GM19438 (cell line): ENCODE measurements around the gene ACSS2.
"Not testable (repeated sequence)": the region's sequence is repeated elsewhere in the genome, so short reads cannot be mapped to it uniquely, and the experiment has no call there.

Experiments used
- ATAC-seq: cut with Tn5 transposase; IDR thresholded peaks from one replicate; pipeline ENCODE4 v1.9.1; 2021; ENCODE audit warnings: low read depth; ENCODE audit not compliant: unreplicated experiment

The ACSS2 gene

DNA sequence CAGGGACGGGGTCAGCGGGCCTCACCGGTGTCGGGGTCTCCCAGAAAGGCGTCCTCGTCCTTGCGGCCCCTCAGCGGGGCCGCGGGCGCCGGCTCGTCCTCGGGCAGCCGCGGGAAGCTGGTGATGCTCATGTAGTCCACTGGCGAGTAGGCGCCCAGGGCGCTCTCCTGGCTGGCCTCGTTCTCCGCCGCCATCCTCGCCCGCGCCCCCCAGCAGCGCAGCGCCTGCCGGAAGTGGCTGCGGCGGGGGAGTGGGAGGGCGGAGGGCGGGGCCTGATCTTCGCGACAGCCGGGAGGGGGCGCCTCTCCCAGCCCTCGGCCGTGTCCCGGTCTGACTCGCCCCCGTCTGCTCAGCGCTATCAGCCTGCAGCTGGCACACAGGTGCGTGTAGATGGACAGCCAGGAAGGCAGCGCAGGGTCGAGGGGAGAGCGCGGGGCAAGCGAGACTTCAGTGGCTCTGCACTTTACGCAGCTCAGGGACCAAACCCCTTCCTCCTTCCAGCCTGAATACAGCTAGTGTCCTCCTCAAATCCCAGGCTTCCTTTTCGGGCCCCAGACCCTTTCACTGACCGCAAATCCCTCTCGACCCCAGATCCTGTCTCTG is 3.7 kb upstream of the ACSS2 start, which contains the start of gene GGT7:
TSS of gene GGT7 (minus strand) at position 235 of the 603 bp plus-strand sequence. CDS start at position 194, 41 bp downstream.
- ATAC-seq: no peak

DNA sequence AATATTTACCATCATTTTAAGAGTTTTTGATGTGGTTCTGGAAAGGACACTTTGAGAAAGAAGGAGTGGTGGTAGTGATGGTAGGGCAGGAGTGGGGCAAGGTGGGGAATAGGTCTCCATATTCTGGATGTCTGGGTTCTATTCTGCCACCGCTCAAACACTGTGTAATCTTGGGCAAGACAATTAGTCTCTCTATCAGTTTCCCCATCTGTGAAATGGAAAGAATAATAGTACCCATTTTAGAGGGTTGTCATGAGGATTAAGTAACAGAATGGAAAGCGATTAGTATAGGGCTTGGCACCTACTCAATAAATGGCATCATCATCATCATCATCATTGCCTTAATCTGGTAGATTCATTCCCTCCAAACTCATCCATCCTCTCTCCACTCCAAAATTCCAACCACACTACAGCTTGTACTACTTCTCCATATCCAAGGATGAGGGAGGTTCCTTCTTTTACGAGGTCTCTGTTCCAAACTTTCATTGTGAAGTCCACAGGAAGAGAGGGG is 2.8 kb upstream of the ACSS2 start:
- ATAC-seq: no peak

DNA sequence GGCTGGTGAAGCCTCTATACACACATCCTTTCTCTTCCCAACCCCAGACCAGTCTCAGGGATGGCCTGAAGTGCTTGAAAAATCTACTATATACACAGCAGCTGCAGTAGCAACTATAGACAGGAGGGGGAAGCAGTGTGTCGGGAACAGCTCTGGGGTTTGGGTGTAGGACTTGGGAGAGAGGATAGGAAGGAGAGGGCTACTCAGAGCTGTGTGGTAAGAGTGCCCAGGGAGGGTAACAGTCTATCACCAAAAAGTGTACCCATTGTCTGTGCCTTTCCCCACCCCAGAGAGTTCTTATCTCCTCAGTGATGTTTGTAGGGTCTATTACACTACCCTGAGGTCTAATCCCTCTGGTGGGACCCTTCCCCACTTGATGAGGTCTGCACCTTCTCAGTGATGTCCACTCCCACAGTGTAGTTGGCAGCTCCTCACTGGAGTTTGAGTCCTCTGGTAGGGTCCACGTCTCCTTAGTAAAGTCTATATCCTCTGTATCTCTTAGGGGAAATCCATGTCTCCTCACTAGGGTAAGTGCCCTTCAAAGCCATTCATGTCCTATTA is 2.2 kb upstream of the ACSS2 start:
- ATAC-seq: no peak

DNA sequence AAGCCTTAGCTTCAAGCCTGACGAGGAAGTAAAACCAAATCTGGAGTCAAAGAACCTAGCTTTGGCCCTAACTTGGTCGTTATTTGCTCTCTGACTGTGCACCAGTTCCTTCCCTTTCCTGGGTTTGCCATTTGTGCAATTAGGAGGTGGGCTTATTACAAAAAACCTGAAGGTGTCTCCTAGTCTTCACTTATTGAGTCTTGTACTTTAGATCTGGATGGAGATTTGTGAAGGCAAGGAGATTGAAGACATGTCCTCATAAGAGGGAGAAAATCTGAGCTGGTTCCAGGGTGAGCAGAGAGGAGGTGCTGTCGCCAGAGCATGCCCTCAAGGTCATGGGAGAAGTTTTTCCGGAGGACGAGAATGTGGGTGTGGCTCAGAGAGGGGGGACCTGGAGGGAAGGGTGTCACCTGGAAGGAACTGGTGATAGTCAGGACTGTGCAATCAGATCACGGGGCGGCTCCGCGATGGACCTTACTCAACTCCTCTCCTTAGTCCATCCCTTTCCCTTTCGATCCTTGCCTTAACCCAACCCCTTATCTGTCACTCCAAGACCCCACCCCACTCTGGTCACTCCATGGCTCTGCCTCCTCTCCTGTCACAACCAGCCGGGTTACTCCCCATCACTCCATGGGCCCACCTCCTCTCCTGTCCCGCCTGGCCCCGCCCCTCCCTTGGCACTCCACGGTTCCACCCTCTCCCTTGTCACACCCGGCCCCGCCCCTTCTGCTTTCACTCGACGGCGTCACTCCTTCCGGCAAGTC is 588 bp upstream of the ACSS2 start:
- ATAC-seq: peak; percentile 58

DNA sequence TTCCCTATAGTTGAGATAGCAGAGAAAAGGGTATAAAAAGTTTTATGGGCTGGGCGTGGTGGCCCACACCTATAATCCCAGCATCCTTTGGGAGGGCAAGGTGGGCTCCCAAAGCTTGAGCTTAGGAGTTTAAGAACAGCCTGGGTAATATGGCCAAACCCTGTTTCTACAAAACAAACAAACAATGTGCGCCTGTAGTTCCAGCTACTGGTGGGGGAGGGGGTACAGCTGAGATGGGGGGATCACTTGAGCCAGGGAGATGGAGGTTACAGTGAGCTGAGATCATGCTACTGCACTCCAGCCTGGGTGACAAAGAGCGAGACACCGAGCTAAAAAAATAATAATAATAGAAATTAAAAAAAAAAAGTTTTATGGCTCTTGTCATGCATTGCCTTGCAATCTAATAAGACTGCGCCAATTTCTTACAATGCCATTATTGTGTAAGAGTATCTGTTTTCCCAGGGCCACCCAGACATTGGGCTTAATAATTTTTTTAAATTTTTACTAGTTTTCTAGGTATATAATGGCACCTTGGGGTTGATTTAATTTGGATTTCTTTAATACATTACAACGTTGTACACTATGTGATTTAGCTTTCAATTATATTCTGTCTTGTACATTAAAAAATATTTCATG is 3.9 kb downstream of the ACSS2 start:
- ATAC-seq: no peak

DNA sequence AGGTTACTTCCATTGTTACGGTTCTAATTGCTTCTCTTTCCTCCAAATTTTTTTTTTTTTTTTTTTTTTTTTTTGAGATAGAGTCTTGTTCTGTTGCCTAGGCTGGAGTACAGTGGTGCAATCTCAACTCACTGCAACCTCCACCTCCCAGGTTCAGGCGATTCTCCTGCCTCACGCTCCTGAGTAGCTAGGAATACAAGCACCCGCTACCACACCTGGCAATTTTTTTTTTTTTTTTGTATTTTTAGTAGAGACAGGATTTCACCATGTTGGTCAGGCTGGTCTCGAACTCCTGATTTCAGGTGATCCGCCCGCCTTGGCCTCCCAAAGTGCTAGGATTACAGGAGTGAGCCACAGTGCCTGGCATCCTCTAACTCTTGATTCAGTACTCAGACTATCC is 4.6 kb downstream of the ACSS2 start:
- ATAC-seq: not testable (repeated sequence)

DNA sequence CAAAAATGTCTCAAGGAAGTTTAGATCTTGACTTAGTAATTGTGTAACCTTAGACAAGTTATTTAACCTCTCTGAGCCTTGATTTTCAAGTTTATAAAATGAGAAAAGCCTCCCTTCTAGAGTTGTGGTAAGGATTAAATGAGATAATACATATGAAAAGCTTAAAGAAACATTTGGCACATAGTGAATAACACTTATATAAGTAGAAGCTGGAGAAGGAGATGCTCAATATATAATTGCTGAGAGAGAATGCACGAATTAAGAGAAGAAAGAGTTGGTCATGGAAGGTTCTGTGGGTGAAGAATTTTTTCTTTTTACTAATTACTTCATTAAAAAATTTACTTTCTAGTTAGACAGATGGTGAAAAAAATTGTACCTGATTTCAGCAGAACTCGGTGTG is 5.3 kb downstream of the ACSS2 start:
- no peak for ATAC-seq

DNA sequence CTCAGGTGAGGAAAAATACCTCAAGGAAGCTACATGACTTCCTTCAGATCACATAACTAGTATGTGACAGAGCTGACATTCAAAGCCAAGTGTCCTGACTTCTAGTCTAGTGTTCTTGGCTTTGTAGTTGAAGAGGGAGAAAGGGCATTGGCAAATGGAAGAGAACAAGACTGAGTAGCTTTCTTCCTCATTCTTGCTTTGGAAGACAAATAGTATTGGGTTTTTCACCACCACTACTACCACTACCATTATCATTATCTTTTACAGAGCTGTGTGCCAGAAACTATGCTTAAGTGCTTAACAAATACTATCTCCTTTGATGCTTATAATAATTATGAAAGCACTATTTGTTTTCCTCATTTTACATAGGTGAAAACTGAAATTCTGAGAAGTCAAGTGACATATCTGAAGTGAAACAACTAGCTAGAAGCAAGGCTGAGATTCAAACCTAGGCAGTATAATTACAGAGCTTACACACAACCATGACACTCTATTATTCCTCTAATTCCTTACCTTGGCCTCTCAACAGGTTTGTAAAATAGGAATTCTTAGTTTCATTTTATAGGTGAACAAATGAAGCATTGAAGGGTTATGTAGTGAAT is 6.8 kb downstream of the ACSS2 start:
- ATAC-seq: no peak

DNA sequence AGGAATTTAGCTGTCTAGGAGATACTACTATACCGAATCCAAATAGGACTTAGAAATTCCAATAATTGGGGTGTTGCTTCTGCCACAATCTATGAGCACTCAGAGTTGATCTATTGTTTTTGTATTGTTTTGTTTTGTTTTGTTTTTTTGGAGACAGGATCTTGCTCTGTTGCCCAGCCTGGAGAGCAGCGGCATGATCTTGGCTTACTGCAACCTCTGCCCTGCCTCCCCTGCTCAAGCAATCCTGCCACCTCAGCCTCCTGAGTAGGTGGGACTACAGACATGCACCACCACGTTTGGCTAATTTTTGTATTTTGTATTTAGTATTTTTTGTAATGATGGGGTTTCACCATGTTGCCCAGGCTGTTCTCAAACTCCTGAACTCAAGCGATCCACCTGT is 7.4 kb downstream of the ACSS2 start:
- no peak for ATAC-seq

DNA sequence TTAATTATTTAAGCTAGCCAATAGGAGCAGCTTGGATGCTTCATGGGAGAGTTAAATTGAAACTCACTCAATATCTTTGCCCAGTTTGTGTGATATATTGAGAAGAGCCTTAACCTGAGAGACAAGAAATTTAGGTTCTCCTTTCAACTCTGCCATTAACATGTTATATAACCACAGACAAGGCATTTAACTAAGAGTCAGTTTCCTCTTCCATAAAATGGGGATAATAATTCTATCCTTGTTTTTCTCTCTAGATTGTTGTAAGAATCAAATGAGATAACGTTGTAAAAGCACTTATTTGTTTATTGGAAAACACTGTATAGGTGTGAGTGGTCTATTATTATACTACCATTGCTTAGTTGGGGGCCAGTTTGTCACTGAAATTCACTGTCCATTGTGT is 7.8 kb downstream of the ACSS2 start:
- ATAC-seq: no peak

DNA sequence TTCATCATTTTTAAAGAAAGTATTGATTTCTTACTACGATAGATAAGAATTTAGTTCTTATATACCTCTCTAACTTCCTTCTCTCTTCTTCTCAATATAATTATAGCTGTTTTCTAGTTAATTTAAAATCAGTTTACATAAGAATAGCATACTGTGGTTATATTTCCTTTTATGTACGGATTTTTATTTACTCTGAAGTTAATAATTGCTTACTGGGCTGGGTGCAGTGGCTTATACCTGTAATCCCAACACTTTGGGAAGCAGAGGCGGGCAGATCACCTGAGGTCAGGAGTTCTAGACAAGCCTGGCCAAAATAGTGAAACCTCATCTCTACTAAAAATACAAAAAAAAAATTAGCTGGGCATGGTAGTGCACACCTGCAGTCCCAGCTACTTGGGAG is 9.7 kb downstream of the ACSS2 start:
- ATAC-seq: no peak

DNA sequence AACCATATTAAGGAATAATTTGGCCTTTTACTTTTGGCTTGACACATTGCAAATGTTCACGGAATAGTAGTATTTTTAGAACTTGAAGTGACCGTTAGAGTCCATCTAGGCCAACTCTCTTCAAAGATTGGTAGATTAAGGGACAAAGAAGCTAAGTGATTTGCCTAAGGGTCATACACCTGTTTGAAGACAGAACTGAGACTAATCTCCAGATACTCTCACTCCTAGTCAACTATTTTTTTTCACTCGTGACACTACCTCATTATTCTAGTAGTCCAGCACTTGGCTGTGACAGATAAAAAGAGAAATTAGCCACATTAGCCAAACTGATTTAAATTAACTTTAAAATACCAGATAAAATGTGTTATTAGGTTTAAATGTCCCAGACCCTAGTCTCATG is 10.6 kb downstream of the ACSS2 start:
- ATAC-seq: no peak

DNA sequence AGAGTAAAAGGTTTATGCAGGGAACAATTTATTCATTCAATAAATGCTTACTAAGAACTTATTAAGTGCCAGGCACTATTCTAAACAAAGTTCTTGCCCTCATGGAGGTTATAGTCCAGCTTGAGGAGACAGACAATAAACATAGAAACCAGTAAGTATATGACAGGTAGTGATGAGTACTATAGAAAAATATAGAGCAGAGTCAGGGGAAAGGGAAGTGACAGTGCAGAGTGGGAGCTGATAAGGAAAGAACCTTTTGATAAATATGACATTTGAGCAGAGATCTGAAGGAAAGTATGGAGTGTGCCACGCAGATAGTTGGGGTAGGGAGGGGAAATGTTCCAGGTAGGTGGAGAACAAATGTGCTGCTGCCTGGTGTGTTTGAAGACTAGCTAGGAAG is 12.1 kb downstream of the ACSS2 start:
- no peak for ATAC-seq

DNA sequence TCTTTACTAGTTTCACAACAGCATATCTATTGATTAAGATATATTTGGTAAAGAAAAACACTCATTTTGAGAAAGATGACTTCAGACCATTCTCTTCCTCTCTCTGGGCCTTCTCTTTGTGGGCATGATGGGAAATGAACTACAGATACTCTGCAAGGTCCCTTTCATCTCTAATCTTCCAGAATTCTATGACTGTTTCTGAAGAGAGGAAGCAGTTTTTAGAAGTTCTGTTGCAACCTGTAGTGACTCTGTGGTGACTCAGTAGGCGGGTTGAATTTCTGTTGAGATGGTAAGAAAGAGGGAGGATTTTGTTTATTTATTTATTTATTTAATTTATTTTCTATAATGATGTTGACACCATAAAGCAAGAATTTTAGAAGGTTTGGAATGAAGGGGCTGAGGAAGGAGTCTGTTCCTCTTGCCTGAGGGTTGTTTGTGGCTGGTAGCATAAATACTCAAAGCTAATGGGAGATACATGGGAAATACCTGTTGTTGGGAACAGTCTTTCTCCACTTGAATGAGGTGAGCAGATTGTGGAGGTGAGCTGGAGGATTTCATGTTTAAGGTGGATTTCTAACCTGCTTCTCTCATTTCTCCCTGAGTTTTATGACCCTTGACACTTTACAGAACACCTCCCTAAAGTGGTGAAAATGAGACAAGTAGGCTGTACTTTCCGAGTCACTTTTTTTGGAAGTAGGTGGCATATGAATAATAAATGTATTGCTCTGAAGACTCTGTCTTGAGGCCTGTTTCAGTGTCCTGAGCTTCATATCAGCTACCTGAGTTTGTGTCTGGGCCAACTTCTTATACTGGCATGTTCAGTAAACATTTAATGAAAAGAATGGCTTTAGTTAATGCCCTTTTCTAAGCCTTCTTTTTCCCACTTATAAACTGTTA is 15.0 kb downstream of the ACSS2 start:
- ATAC-seq: no peak

DNA sequence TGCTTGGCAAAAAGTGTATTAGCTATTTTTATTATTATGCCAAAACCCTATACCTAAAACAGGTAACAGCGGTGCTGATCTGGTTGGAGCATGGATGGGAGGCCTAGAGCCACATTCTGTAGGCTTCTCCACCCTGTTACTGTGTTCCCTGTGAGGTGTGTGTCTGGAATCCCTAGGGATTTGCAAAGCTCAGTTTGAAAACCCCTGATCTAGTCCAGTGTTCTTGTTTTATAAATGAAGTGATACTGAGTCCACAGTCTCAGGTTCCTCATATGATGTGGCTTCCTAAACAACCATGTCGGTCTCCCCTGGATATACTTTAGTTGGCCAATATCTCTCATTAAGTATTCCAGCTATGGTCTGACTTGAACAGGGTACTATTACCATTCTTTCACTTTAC is 16.3 kb downstream of the ACSS2 start:
- no peak for ATAC-seq

DNA sequence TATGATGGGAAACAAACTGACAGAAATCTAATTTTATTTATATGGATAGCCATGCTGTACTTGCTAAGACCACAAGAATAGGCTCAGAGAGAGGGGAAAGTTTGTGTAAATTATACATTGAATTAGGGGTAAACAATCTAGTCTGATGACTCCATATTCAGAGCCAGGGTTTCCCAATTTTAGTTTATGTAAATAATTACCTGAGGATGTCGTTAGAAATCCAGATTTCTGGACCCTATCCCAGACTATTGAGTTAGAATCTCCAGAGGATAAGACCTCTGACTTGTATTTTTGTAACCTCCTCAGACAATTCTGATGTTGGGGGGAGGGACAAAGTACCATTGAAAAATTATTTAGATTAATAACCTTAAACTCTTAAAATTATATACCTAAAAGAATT is 18.3 kb downstream of the ACSS2 start:
- ATAC-seq: no peak

DNA sequence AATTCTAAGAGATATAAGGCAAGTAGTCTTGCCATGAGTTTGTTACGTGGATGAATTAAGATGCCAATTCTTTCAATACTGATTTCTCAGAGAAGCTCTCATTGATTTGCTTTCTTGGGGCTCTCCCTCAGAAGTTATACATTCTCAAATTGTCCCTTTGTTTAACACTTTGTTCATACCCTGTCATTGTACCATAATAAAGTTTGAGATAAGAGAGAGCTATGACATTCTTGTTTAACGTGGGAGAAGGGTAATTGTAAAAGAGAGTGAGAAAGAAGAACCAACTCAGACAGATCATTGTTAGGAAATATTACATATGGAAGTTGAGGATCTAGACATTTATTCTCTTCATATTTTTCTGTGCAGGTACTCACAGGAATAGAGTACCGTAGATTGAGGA is 19.1 kb downstream of the ACSS2 start:
- no peak for ATAC-seq

DNA sequence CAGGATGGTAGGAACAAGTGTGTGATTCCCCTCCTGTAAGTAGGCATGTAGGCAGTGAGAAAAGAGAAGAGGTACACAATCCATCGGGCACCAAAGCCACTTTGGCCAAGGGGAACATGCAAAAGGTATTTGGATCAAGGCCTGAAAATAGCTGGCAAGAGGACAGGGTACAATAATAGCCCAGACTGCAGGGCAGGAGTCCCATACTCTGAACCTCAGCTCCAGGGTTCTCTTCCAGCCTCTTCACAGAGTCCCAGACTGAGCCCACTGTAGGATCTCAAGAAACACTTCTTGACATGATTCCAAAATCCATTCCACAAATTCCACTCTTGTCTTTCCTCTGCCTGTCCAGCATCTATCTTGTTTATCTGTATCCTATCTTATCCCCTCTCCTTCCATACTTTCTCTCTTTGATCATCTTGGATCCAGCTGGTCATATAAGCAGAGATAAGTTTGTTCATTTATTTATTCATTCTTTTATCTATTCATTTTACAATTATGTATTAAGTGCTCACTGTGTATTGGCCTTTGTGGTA is 19.7 kb downstream of the ACSS2 start:
- no peak for ATAC-seq

DNA sequence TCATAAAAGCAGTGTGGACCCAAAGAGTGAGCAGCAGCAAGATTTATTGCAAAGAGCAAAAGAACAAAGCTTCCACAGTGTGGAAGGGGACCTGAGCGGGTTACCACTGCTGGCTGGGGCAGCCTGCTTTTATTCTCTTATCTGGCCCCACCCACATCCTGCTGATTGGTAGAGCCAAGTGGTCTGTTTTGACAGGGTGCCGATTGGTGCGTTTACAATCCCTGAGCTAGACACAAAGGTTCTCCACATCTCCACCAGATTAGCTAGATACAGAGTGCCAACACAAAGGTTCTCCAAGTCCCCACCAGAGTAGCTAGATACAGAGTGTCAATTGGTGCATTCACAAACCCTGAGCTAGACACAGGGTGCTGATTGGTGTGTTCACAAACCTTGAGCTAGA is 21.7 kb downstream of the ACSS2 start:
- ATAC-seq: not testable (repeated sequence)

DNA sequence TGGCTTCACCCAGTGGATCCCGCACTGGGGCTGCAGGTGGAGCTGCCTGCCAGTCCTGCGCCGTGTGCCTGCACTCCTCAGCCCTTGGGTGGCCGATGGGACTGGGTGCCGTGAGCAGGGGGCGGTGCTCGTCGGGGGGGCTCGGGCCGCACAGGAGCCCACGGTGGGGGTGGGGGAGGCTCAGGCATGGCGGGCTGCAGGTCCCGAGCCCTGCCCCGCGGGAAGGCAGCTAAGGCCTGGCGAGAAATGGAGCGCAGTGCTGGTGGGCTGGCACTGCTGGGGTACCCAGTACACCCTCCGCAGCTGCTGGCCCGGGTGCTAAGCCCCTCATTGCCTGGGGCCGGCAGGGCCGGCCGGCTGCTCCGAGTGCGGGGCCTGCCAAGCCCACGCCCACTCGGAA is 22.3 kb downstream of the ACSS2 start:
- not testable (repeated sequence) for ATAC-seq
